Stimulated activated naive CD8-positive, alpha-beta T cell treated with anti-CD3 and anti-CD28 coated beads, Interleukin-15, Interleukin-2, amounts not matched to agents 100 ng/mL and 50 ng/mL, for 24 hours (primary cell): Measurements from ENCODE around the gene HSH2D.

Source experiments
- H3K27ac Mint-ChIP-seq: one replicate; pipeline ENCODE4 v1.8.0; 2021; ENCODE audit warnings: mild to moderate bottlenecking, mixed read lengths
- H3K27me3 Mint-ChIP-seq: one replicate; pipeline ENCODE4 v1.8.0; 2021; ENCODE audit warnings: mixed read lengths
- H3K36me3 Mint-ChIP-seq: one replicate; pipeline ENCODE4 v1.8.0; 2021; ENCODE audit warnings: low read depth, mixed read lengths
- H3K4me1 Mint-ChIP-seq: one replicate; pipeline ENCODE4 v1.8.0; 2021; ENCODE audit warnings: low read depth, mixed read lengths
- H3K4me3 Mint-ChIP-seq: one replicate; pipeline ENCODE4 v1.8.0; 2021; ENCODE audit warnings: mild to moderate bottlenecking, mixed read lengths
- H3K9me3 Mint-ChIP-seq: one replicate; pipeline ENCODE4 v1.8.0; 2021; ENCODE audit warnings: mixed read lengths

The HSH2D gene

DNA sequence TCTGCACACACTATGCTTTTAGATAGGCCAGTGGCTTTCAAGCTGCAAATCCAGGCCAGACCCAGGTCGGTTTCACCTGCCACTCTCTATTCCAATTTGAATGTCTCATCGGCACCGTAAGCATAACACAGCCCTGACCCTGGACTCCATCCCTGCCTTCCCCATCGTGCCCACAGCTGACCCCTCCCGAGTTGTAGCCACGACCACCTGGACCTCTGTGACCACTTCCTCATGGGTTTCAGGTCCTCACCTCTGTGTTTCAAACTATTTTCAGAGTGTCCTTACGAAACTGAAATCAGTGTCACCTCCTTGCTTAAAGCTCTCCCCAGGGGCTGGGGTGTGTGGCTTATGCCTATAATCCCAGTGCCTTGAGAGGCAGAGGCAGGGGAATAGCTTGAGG, 9.0 kb upstream of the HSH2D start:
- H3K36me3 Mint-ChIP-seq: peaks cover 56% of the 10 kb centered on the region
- no peak overlapping the region for H3K4me3 Mint-ChIP-seq
- no peak overlapping the region for H3K27ac Mint-ChIP-seq
- no peaks in the 10 kb centered on the region for H3K27me3 Mint-ChIP-seq
- peaks cover 19% of the 10 kb centered on the region for H3K4me1 Mint-ChIP-seq
- H3K9me3 Mint-ChIP-seq: peaks cover 10% of the 10 kb centered on the region

DNA sequence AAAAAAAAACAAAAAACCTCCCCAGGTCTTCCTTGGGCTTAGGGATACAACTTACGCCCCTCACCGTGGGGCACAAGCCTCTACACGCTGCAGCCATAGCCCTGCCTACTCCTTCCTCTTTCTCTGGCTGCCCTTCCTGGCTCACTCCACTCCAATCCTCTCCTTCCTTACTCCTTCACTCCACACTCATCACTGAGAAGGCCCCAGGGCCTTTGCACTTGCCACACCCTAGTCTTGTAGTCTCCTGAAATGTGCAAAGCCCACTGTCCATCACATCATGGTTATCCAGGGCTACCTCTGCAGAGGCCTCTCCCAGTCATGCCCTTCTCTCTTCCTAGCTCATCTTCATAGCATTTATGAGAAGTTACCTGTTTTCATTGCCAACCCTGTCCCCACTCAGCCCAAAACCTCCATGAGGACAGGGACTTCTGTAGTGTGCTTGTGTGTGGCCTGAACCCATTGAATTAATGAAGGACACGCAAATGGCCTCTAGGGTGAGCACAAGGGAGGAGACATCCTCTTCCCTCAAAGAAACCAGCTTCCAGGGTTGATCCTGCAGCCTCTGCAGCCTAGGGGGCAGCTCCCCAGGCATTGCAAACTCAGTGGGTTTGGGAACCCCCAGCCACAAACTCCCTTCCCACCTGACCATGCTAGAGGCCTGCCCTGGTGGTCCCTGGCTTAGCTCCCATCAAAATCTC, 7.9 kb upstream of the HSH2D start:
- peaks cover 26% of the 10 kb centered on the region for H3K4me1 Mint-ChIP-seq
- no peaks in the 10 kb centered on the region for H3K27me3 Mint-ChIP-seq
- no peak overlapping the region for H3K4me3 Mint-ChIP-seq
- H3K27ac Mint-ChIP-seq: peak overlapping the region; percentile 18
- H3K36me3 Mint-ChIP-seq: peaks cover 45% of the 10 kb centered on the region
- peaks cover 10% of the 10 kb centered on the region for H3K9me3 Mint-ChIP-seq

DNA sequence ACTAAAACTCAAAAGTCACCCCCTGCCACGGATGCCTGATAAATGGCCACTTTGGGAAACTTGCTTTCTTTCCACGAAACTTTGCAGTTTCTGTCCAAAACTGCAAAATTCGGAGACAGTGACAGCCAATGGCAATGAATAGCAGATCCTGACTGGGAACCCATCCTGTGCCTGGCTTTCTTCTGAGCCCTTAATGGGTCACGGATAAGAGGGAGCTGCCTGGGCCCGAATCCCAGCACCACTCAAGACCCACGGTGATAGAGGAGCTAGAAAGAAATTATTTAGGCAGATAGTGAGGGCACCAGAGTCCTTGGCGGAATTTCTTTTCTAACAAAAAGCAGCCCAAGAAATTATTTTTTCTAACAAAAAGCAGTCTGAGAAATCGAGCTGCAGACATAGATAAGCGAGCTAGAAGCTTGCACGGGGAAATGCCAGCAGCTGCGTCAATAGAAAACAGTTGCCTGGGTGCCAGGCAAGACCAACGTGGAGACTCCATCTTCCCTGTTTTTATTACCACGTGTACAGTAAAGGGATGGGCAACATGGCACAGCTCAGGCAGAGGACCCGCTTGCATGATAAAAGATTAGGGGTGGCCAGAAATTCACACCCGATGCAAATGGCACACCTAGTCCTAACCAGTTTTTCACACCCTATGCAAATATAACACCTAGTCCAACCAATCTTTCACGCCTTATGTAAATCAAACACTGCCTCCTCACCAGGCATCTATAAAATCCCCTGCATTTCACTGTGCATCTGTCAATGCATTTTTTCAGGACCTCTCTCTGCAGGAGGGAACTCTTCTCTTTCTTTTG, 7.1 kb upstream of the HSH2D start:
- H3K27ac Mint-ChIP-seq: no peak overlapping the region
- H3K4me3 Mint-ChIP-seq: no peak overlapping the region
- peaks cover 34% of the 10 kb centered on the region for H3K4me1 Mint-ChIP-seq
- no peaks in the 10 kb centered on the region for H3K27me3 Mint-ChIP-seq
- H3K9me3 Mint-ChIP-seq: peaks cover 6% of the 10 kb centered on the region
- peaks cover 37% of the 10 kb centered on the region for H3K36me3 Mint-ChIP-seq

DNA sequence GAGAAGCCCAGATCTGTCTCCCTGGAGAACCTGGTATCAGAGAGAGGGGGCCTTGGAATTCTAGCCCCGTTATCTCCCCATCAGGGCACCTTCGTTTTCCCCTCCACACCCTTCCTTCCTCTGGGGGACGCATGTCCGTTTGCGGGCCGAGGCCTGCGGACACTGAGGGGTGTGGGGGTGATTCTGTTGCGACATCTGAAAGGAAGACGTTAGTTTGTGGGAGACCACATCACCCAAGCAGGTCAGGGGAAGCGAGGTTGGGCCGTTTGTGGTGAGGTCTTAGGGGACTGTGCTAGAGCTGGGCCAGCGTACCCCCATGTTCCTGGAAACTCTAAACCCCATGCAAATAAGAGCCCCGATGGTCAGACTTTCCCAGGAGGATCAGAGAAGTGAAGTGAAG, 3.7 kb upstream of the HSH2D start:
- H3K9me3 Mint-ChIP-seq: no peaks in the 10 kb centered on the region
- H3K36me3 Mint-ChIP-seq: peaks cover 4% of the 10 kb centered on the region
- no peaks in the 10 kb centered on the region for H3K27me3 Mint-ChIP-seq
- H3K27ac Mint-ChIP-seq: peak overlapping the region; percentile 5
- peaks cover 44% of the 10 kb centered on the region for H3K4me1 Mint-ChIP-seq
- peak overlapping the region; percentile 10 for H3K4me3 Mint-ChIP-seq

DNA sequence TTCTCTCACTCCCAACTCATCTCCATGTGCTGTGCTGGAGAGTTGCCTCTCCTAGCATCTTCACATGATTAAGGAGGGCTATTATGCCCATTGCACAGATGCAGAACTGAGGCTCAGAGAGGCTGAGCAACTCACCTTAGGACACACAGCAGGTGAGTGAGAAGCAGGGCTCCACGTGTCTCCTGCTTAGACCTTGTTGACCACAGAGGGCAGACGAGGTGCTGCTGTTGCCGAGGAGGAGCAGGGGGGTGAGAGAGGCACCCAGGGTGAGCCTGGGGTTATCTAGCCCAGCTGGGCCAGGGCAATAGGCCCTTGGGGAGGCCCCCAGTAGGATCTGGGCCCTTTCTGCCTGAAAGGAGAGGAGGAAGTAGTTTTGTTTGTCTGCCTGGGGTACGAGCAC, 2.4 kb upstream of the HSH2D start:
- Mint-ChIP-seq H3K27me3 (no peaks in the 10 kb centered on the region), H3K27ac (peak overlapping the region; percentile 61), H3K36me3 (peaks cover 1% of the 10 kb centered on the region), H3K4me1 (peaks cover 51% of the 10 kb centered on the region), H3K4me3 (no peak overlapping the region), H3K9me3 (no peaks in the 10 kb centered on the region)

GRCh38 chr19:16142032-16142580, 1.4 kb upstream of the HSH2D start:
- no peaks in the 10 kb centered on the region for H3K27me3 Mint-ChIP-seq
- no peak overlapping the region for H3K4me3 Mint-ChIP-seq
- peaks cover 52% of the 10 kb centered on the region for H3K4me1 Mint-ChIP-seq
- no peaks in the 10 kb centered on the region for H3K9me3 Mint-ChIP-seq
- peak overlapping the region; percentile 62 for H3K27ac Mint-ChIP-seq
- peaks cover 5% of the 10 kb centered on the region for H3K36me3 Mint-ChIP-seq

- Mint-ChIP-seq H3K27ac (peak overlapping the region; percentile 98), H3K9me3 (no peaks in the 10 kb centered on the region), H3K4me1 (peaks cover 56% of the 10 kb centered on the region), H3K27me3 (no peaks in the 10 kb centered on the region), H3K36me3 (peaks cover 9% of the 10 kb centered on the region), H3K4me3 (peak overlapping the region; percentile 94)
Observed at GRCh38 chr19:16144216-16144581, 714 bp downstream of the HSH2D start.

DNA sequence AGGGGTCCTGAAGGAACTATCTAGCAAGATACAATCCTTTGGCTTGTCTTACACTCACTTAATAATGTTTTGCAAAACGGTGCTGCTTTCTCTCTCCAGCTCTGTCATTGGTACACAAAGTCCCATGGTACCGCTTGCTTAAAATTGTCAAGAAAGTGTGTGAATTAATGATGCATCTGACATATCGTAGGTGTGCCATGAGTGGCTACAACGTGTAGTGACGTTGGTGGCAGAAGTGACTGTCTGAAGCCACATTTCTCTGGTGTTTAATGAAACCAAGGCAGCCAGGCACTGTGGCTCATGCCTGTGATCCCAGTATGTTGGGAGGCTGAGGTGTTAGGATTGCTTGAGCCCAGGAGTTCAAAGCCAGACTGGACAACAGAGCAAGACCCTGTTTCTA, 2.6 kb downstream of the HSH2D start:
- H3K27ac Mint-ChIP-seq: peak overlapping the region; percentile 28
- no peaks in the 10 kb centered on the region for H3K9me3 Mint-ChIP-seq
- no peaks in the 10 kb centered on the region for H3K27me3 Mint-ChIP-seq
- peak overlapping the region; percentile 94 for H3K4me3 Mint-ChIP-seq
- H3K36me3 Mint-ChIP-seq: peaks cover 12% of the 10 kb centered on the region
- H3K4me1 Mint-ChIP-seq: peaks cover 44% of the 10 kb centered on the region

- no peaks in the 10 kb centered on the region for H3K9me3 Mint-ChIP-seq
- no peaks in the 10 kb centered on the region for H3K27me3 Mint-ChIP-seq
- H3K36me3 Mint-ChIP-seq: peaks cover 25% of the 10 kb centered on the region
- no peak overlapping the region for H3K27ac Mint-ChIP-seq
- H3K4me3 Mint-ChIP-seq: no peak overlapping the region
- H3K4me1 Mint-ChIP-seq: peaks cover 29% of the 10 kb centered on the region
Observed at GRCh38 chr19:16148443-16149229, 5.2 kb downstream of the HSH2D start.

DNA sequence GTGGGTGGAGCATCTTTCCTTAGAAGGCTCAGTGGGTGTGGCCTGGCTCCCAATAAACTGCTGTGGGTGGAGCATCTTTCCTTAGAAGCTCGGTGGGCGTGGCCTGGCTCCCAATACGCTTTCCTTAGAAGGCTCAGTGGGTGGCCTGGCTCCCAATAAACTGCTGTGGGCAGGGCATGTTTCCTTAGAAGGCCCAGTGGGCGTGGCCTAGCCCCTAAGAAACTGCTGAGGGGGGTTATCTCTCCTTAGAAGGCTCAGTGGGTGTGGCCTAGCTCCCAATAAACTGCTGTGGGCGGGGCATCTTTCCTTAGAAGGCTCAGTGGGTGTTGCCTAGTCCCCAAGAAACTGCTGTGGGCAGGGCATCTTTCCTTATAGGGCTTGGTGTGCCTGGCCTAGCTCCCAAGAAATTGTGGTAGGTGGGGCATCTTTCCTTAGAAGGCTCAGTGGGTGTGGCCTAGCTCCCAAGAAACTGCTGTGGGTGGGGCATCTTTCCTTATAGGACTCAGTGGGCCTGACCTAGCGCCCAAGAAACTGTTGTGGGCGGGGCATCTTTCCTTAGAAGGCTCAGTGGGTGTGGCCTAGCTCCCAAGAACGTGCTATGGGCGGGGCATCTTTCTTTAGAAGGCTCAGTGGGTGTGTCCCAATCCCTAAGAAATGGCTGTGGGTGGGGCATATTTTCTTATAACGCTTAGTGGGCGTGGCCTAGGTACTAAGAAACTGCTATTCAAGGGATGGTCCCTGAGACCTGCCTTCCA, 10.3 kb downstream of the HSH2D start:
- Mint-ChIP-seq H3K27me3 (no peaks in the 10 kb centered on the region), H3K4me1 (peaks cover 8% of the 10 kb centered on the region), H3K4me3 (no peak overlapping the region), H3K27ac (no peak overlapping the region), H3K9me3 (no peaks in the 10 kb centered on the region), H3K36me3 (peaks cover 53% of the 10 kb centered on the region)

- Mint-ChIP-seq H3K27ac (peak overlapping the region; percentile 1), H3K36me3 (peaks cover 46% of the 10 kb centered on the region), H3K4me3 (no peak overlapping the region), H3K9me3 (no peaks in the 10 kb centered on the region), H3K4me1 (peaks cover 5% of the 10 kb centered on the region), H3K27me3 (no peaks in the 10 kb centered on the region)
Observed at GRCh38 chr19:16154557-16154956, 11.1 kb downstream of the HSH2D start.

DNA sequence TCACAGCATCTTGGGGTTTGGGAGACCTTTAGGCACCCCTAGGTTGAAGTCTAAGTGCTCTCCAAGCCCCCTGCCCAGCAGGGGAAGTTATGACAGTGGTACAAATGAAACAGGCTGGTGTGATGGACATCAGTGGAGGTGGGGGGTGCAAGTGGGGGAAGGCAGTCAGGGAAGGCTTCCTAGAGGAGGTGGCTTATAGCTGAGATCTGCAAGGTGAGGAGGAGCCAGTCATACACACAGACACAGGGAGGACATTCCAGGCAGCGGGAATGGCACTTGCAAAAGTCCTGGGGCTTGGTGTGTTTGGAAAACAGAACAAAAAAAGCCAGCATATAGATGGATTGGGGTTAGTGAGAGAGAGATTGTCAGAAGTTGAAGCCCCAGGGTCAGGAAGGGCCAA, 11.6 kb downstream of the HSH2D start:
- Mint-ChIP-seq H3K27me3 (no peaks in the 10 kb centered on the region), H3K4me1 (peaks cover 8% of the 10 kb centered on the region), H3K4me3 (no peak overlapping the region), H3K27ac (no peak overlapping the region), H3K36me3 (peaks cover 46% of the 10 kb centered on the region), H3K9me3 (no peaks in the 10 kb centered on the region)

DNA sequence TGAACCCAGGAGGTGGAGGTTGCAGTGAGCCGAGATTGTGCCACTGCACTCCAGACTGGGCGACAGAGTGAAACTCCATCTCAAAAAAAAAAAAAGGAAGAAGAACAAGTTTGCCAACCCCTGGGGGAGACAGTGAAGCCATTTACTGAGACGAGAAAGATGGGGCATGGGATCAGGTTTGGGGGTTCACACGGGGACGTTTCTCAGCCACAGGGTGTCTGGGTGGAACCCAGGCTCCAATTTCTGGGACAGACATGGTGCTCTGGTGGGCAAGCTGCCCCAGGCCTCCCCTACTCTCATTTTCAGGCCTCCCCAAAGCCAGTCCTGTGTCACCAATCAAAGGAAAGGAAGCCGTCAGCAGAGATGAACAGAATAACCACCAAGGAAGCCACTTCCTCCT, 13.4 kb downstream of the HSH2D start:
- H3K27me3 Mint-ChIP-seq: no peaks in the 10 kb centered on the region
- H3K4me3 Mint-ChIP-seq: no peak overlapping the region
- peak overlapping the region; percentile 52 for H3K27ac Mint-ChIP-seq
- peaks cover 26% of the 10 kb centered on the region for H3K4me1 Mint-ChIP-seq
- H3K36me3 Mint-ChIP-seq: peaks cover 46% of the 10 kb centered on the region
- H3K9me3 Mint-ChIP-seq: no peaks in the 10 kb centered on the region

DNA sequence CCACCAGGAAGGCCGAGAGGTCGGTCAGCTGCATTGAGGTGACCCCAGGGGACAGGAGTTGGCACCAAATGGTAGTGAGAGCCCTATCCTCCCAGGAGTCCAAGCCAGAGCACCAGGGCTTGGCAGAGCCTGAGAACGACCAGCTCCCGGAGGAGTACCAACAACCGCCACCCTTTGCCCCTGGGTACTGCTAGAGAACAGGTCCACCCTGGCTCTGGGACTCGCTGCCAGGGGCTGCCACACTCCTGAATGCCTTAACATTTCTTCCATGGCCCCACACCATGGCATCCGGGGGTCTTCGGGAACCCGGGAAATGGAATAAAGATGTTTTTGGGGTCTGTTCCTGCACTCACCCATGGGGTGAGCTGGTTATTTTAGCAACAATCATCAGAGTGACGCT, 14.1 kb downstream of the HSH2D start:
- Mint-ChIP-seq H3K9me3 (no peaks in the 10 kb centered on the region), H3K27ac (no peak overlapping the region), H3K27me3 (no peaks in the 10 kb centered on the region), H3K36me3 (peaks cover 44% of the 10 kb centered on the region), H3K4me3 (no peak overlapping the region), H3K4me1 (peaks cover 28% of the 10 kb centered on the region)
